ENCODE results near the gene ADGRA3.

DNA sequence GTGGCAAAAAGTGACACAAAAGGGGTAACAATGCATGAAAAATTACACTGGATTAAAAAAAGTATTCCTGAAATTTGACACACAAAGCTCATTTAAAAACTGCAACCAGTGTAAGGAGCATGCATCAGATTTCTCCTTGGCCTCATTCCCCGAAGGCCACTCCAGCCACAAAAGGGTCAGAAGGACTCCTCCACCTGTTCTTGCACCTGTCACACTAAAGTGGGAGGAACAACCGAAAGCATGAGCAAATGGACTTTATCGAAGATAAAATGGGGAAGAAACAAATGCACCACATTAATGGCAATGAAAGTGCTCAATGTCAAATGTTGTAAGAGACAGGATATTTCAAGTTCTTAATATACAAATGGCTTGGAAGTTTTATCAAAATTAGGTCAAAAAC, 88.2 kb downstream of the ADGRA3 start:
- TF ChIP-seq, protein P1, sequence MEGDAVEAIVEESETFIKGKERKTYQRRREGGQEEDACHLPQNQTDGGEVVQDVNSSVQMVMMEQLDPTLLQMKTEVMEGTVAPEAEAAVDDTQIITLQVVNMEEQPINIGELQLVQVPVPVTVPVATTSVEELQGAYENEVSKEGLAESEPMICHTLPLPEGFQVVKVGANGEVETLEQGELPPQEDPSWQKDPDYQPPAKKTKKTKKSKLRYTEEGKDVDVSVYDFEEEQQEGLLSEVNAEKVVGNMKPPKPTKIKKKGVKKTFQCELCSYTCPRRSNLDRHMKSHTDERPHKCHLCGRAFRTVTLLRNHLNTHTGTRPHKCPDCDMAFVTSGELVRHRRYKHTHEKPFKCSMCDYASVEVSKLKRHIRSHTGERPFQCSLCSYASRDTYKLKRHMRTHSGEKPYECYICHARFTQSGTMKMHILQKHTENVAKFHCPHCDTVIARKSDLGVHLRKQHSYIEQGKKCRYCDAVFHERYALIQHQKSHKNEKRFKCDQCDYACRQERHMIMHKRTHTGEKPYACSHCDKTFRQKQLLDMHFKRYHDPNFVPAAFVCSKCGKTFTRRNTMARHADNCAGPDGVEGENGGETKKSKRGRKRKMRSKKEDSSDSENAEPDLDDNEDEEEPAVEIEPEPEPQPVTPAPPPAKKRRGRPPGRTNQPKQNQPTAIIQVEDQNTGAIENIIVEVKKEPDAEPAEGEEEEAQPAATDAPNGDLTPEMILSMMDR (IDR thresholded peaks at IDR 0.05 in 4 of 5, conservative IDR thresholded peaks at IDR 0.05 in 1 of 5) = no peak
- TF ChIP-seq POLR2A (IDR thresholded peaks at IDR 0.05) = no peak
